H9 (cell line): ENCODE measurements around the gene B3GNT2. TPM values are rescaled to one million over a fixed set of nuclear protein-coding genes. Genes with fewer than 3 reads are reported as not detected.

Experiments
- DNase-seq: peaks from one replicate; pipeline ENCODE4 v3.0.0-alpha.2; 2017
- H2AFZ ChIP-seq: one replicate; pipeline ENCODE4 v1.6.1; 2013; ENCODE audit warnings: mild to moderate bottlenecking, low read length, control low read depth, moderate library complexity
- H2AK5ac ChIP-seq: 2 replicates; pipeline ENCODE4 v1.6.1; 2013; ENCODE audit warnings: low read length, control low read depth, mixed read lengths; ENCODE audit not compliant: insufficient read length
- H2BK120ac ChIP-seq: one replicate; pipeline ENCODE4 v1.6.1; 2013; ENCODE audit warnings: low read depth, mild to moderate bottlenecking, low read length, control low read depth, inconsistent platforms; ENCODE audit not compliant: poor library complexity, severe bottlenecking
- H2BK12ac ChIP-seq: 2 replicates; pipeline ENCODE4 v1.6.1; 2013; ENCODE audit warnings: low read length, control low read depth, mixed read lengths, low read depth; ENCODE audit not compliant: insufficient read length
- H2BK15ac ChIP-seq: 2 replicates; pipeline ENCODE4 v1.6.1; 2013; ENCODE audit warnings: low read depth, low read length, control low read depth
- H2BK20ac ChIP-seq: one replicate; pipeline ENCODE4 v1.6.1; 2013; ENCODE audit warnings: low read depth, mild to moderate bottlenecking, low read length, control low read depth, inconsistent platforms; ENCODE audit not compliant: poor library complexity, severe bottlenecking
- H2BK5ac ChIP-seq: 2 replicates; pipeline ENCODE4 v1.6.1; 2013; ENCODE audit warnings: low read length, control low read depth, mixed read lengths; ENCODE audit not compliant: insufficient read length
- H3K14ac ChIP-seq: 2 replicates; pipeline ENCODE4 v1.6.1; 2013; ENCODE audit warnings: low read length, control low read depth; ENCODE audit not compliant: insufficient read depth
- H3K18ac ChIP-seq: 2 replicates; pipeline ENCODE4 v1.6.1; 2013; ENCODE audit warnings: low read depth, mild to moderate bottlenecking, mixed read lengths, low read length, control low read depth; ENCODE audit not compliant: insufficient read length
- H3K23ac ChIP-seq: 2 replicates; pipeline ENCODE4 v1.6.1; 2013; ENCODE audit warnings: low read length, control low read depth, mixed read lengths, low read depth; ENCODE audit not compliant: insufficient read length
- H3K23me2 ChIP-seq: 2 replicates; pipeline ENCODE4 v1.6.1; 2013; ENCODE audit warnings: low read depth, mild to moderate bottlenecking, mixed read lengths, low read length, control low read depth; ENCODE audit not compliant: insufficient read length, poor library complexity, severe bottlenecking
- H3K27ac ChIP-seq: 2 replicates; pipeline ENCODE4 v1.5.1; 2013; ENCODE audit warnings: low read length, control low read depth, mixed read lengths, low read depth; ENCODE audit not compliant: insufficient read length
- H3K27me3 ChIP-seq: 2 replicates; pipeline ENCODE4 v1.6.1; 2013; ENCODE audit warnings: low read length, control low read depth, inconsistent platforms; ENCODE audit not compliant: insufficient read depth
- H3K4ac ChIP-seq: 2 replicates; pipeline ENCODE4 v1.6.1; 2013; ENCODE audit warnings: low read depth, mild to moderate bottlenecking, control low read depth, inconsistent platforms, low read length, moderate library complexity
- H3K4me1 ChIP-seq: 2 replicates; pipeline ENCODE4 v1.6.1; 2013; ENCODE audit warnings: low read length, control low read depth, inconsistent platforms; ENCODE audit not compliant: insufficient read depth
- H3K4me2 ChIP-seq: 2 replicates; pipeline ENCODE4 v1.6.1; 2013; ENCODE audit warnings: low read length, control low read depth, mixed read lengths; ENCODE audit not compliant: insufficient read length, insufficient read depth
- H3K56ac ChIP-seq: 2 replicates; pipeline ENCODE4 v1.6.1; 2013; ENCODE audit warnings: low read depth, mild to moderate bottlenecking, mixed read lengths, low read length, control low read depth; ENCODE audit not compliant: insufficient read length
- H3K79me1 ChIP-seq: 2 replicates; pipeline ENCODE4 v1.6.1; 2013; ENCODE audit warnings: low read depth, mild to moderate bottlenecking, moderate library complexity, low read length, control low read depth, inconsistent platforms; ENCODE audit not compliant: insufficient read depth, poor library complexity, severe bottlenecking
- H3K79me2 ChIP-seq: 2 replicates; pipeline ENCODE4 v1.6.1; 2013; ENCODE audit warnings: low read length, control low read depth, inconsistent platforms; ENCODE audit not compliant: insufficient read depth
- H3K9ac ChIP-seq: 2 replicates; pipeline ENCODE4 v1.6.1; 2013; ENCODE audit warnings: low read length, control low read depth, mixed read lengths; ENCODE audit not compliant: insufficient read length; ENCODE audit errors: extremely low read depth
- H3K9me3 ChIP-seq: one replicate; pipeline ENCODE4 v1.6.1; 2013; ENCODE audit warnings: low read depth, low read length, inconsistent platforms; ENCODE audit not compliant: control insufficient read depth
- H3T11ph ChIP-seq: one replicate; pipeline ENCODE4 v1.6.1; 2013; ENCODE audit warnings: mild to moderate bottlenecking, low read length, control low read depth, inconsistent platforms
- H4K20me1 ChIP-seq: one replicate; pipeline ENCODE4 v1.6.1; 2013; ENCODE audit not compliant: control insufficient read depth, insufficient read length, insufficient read depth
- H4K5ac ChIP-seq: 2 replicates; pipeline ENCODE4 v1.6.1; 2013; ENCODE audit warnings: low read depth, mild to moderate bottlenecking, mixed read lengths, low read length, control low read depth; ENCODE audit not compliant: insufficient read length
- H4K8ac ChIP-seq: replicated peaks from 2 replicates; pipeline ENCODE4 v1.6.1; 2013; ENCODE audit warnings: low read length, control low read depth, mixed read lengths, low read depth; ENCODE audit not compliant: insufficient read length
- H4K91ac ChIP-seq: 2 replicates; pipeline ENCODE4 v1.6.1; 2013; ENCODE audit warnings: low read depth, mild to moderate bottlenecking, moderate library complexity, mixed read lengths, low read length, control low read depth; ENCODE audit not compliant: insufficient read length
- H3K27ac Mint-ChIP-seq, 3 experiments: 2 replicates in 2 of 3; 3 replicates in 1 of 3; pipeline ENCODE4 v1.8.0; 2020 to 2021; ENCODE audit warnings: mixed read lengths in 3 of 3, mild to moderate bottlenecking in 1 of 3, moderate library complexity in 1 of 3
- H3K27me3 Mint-ChIP-seq: 2 replicates; pipeline ENCODE4 v1.8.0; 2021; ENCODE audit warnings: low read depth, mild to moderate bottlenecking, moderate library complexity, mixed read lengths
- H3K36me3 Mint-ChIP-seq, 3 experiments: 2 replicates in 2 of 3; 3 replicates in 1 of 3; pipeline ENCODE4 v1.8.0; 2020 to 2021; ENCODE audit warnings: low read depth in 3 of 3, mixed read lengths in 3 of 3; ENCODE audit not compliant: insufficient read depth in 1 of 3
- H3K4me1 Mint-ChIP-seq, 2 experiments: 2 replicates each; pipeline ENCODE4 v1.8.0; 2020; ENCODE audit warnings: mixed read lengths in 2 of 2
- H3K4me3 Mint-ChIP-seq, 2 experiments: 2 replicates in 1 of 2; 3 replicates in 1 of 2; pipeline ENCODE4 v1.8.0; 2020 to 2021; ENCODE audit warnings: mild to moderate bottlenecking in 2 of 2, mixed read lengths in 2 of 2, moderate library complexity in 1 of 2
- H3K9me3 Mint-ChIP-seq, 2 experiments: 2 replicates in 1 of 2; 3 replicates in 1 of 2; pipeline ENCODE4 v1.8.0; 2020; ENCODE audit warnings: mild to moderate bottlenecking in 2 of 2, mixed read lengths in 2 of 2, moderate library complexity in 1 of 2
- WGBS: extraction: QIAGEN DNeasy Blood & Tissue Kit; methylation state at CpG from one replicate; pipeline ENCODE4 v1.1.7; 2013; ENCODE audit warnings: missing lambda C conversion rate, low lambda C conversion rate, mixed read lengths; ENCODE audit not compliant: insufficient read length; ENCODE audit errors: extremely low coverage; 5-methylcytosine and 5-hydroxymethylcytosine counted together
- total RNA-seq: library from RNA; stranded (reverse); gene quantifications from 2 replicates; pipeline ENCODE4 v1.2.1, GENCODE V29; 2021
- TF ChIP-seq, protein P1 (sequence below): fragments of 200-600 bp; sonication (generic); conservative IDR thresholded peaks from 3 replicates; pipeline ENCODE4 v1.8.0; 2021; ENCODE audit warnings: antibody characterized with exemption, mild to moderate bottlenecking

Gene B3GNT2
- total RNA-seq, 1 experiment from 2014 or later = 55.3 TPM

DNA sequence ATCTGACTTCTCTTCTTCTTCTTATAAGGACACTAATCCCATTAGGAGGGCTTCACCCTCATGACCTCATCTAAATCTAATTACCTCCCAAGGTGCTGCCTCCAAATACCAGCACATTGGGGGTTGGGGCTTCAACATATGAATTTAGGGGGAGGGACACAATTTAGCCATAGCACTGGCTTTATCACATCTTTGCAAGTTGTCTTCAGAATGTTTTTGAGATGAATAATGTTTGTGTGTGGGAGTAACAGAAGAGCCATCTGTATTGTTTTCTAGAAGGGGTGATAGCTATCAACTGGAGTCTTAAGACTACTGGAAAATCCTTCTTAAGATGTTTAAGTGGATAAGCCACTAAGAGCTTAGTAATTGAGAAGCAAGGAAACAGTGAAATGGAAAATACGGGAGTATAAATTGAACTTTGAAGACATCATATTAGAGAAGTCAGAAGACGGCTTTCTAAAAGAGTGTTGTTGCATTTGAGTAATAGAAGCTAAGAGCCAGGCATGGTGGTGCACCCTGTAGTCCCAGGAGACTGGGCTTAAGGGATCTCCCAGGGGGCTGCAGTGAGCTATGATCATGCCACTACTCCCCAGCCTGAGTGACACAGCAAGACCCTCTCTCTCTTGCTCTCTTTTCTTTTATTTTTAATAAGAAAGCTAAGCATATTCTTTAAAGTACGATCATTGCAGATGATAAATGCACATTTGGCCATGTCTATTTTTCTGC, 32.6 kb upstream of the B3GNT2 start:
- no peak overlapping the region for H2BK20ac ChIP-seq
- Mint-ChIP-seq H3K27ac (no peak overlapping the region), H3K4me3 (no peak overlapping the region), H3K36me3 (no peaks in the 10 kb centered on the region), H3K4me1 (peaks cover 17% of the 10 kb centered on the region in 2 experiments), H3K27me3 (no peaks in the 10 kb centered on the region), H3K9me3 (no peaks in the 10 kb centered on the region)
- H3K4ac ChIP-seq = no peak overlapping the region
- no peak overlapping the region for H3K23ac ChIP-seq
- H2AFZ ChIP-seq = no peak overlapping the region
- H4K8ac ChIP-seq = no peak overlapping the region
- H3K9ac ChIP-seq = no peak overlapping the region
- H4K20me1 ChIP-seq = no peaks in the 10 kb centered on the region
- no peaks in the 10 kb centered on the region for H3K27me3 ChIP-seq
- H3K4me1 ChIP-seq = no peaks in the 10 kb centered on the region
- no peaks in the 10 kb centered on the region for H3K9me3 ChIP-seq
- no peak overlapping the region for H4K5ac ChIP-seq
- WGBS = no CpG with 5 or more reads among the region's 3 CpGs
- no peak overlapping the region for H2BK5ac ChIP-seq
- H3K27ac ChIP-seq = no peak overlapping the region
- no peak overlapping the region for H2BK12ac ChIP-seq
- H2BK120ac ChIP-seq = no peak overlapping the region
- no peaks in the 10 kb centered on the region for H3K23me2 ChIP-seq
- no peak overlapping the region for H3K56ac ChIP-seq
- no peak for DNase-seq
- H2AK5ac ChIP-seq = no peak overlapping the region
- H3K4me2 ChIP-seq = no peak overlapping the region
- no peak overlapping the region for H3K18ac ChIP-seq
- H2BK15ac ChIP-seq = no peak overlapping the region
- TF ChIP-seq, protein P1, sequence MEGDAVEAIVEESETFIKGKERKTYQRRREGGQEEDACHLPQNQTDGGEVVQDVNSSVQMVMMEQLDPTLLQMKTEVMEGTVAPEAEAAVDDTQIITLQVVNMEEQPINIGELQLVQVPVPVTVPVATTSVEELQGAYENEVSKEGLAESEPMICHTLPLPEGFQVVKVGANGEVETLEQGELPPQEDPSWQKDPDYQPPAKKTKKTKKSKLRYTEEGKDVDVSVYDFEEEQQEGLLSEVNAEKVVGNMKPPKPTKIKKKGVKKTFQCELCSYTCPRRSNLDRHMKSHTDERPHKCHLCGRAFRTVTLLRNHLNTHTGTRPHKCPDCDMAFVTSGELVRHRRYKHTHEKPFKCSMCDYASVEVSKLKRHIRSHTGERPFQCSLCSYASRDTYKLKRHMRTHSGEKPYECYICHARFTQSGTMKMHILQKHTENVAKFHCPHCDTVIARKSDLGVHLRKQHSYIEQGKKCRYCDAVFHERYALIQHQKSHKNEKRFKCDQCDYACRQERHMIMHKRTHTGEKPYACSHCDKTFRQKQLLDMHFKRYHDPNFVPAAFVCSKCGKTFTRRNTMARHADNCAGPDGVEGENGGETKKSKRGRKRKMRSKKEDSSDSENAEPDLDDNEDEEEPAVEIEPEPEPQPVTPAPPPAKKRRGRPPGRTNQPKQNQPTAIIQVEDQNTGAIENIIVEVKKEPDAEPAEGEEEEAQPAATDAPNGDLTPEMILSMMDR = no peak
- no peak overlapping the region for H4K91ac ChIP-seq
- no peak overlapping the region for H3T11ph ChIP-seq
- H3K79me2 ChIP-seq = no peaks in the 10 kb centered on the region
- no peak overlapping the region for H3K14ac ChIP-seq
- H3K79me1 ChIP-seq = no peaks in the 10 kb centered on the region
